H1 (cell line): Measurements from ENCODE around the gene RARA. TPM values are rescaled to one million over a fixed set of nuclear protein-coding genes. Genes with fewer than 3 reads are reported as not detected.

ENCODE experiments used
- CTCF ChIA-PET: fragments of 300-600 bp; sonication (Branson Sonifier 250); formaldehyde crosslinking; loops from one replicate; lab custom pipeline; 2021; ENCODE audit not compliant: partially characterized antibody; lab: Charles Lee
- POLR2A ChIA-PET: fragments of 300-600 bp; sonication (Branson Sonifier 250); formaldehyde crosslinking; loops from one replicate; lab custom pipeline; 2021; ENCODE audit warnings: inconsistent platforms; ENCODE audit not compliant: partially characterized antibody; lab: Charles Lee
- DNase-seq, 2 experiments: peaks; one replicate each; pipeline versions ENCODE4 v3.0.0 to v3.0.0-alpha.2; 2010 to 2022; ENCODE audit warnings: low spot score in 2 of 2, low read depth in 1 of 2, mixed read lengths in 1 of 2
- FAIRE-seq: peaks from 2 replicates; lab custom pipeline; 2011; peaks lifted over from hg19 to GRCh38; lab: Jason Lieb, UNC
- H2AFZ ChIP-seq: 2 replicates; pipeline ENCODE4 v1.8.1; 2012; ENCODE audit warnings: low read length, inconsistent platforms
- H2AK5ac ChIP-seq: 2 replicates; pipeline ENCODE4 v1.6.1; 2013; ENCODE audit warnings: low read depth, low read length
- H2BK120ac ChIP-seq: replicated peaks from 2 replicates; pipeline ENCODE3; 2013; ENCODE audit warnings: low read depth, low read length, inconsistent platforms
- H2BK12ac ChIP-seq: 2 replicates; pipeline ENCODE4 v1.6.1; 2013; ENCODE audit warnings: low read depth, low read length
- H2BK15ac ChIP-seq: 2 replicates; pipeline ENCODE4 v1.6.1; 2013; ENCODE audit warnings: low read length
- H2BK20ac ChIP-seq: 2 replicates; pipeline ENCODE4 v1.6.1; 2013; ENCODE audit warnings: low read length
- H2BK5ac ChIP-seq: 2 replicates; pipeline ENCODE4 v1.6.1; 2013; ENCODE audit warnings: low read depth, low read length
- H3K14ac ChIP-seq: 2 replicates; pipeline ENCODE4 v1.6.1; 2013; ENCODE audit warnings: inconsistent platforms; ENCODE audit not compliant: insufficient read length
- H3K18ac ChIP-seq: 2 replicates; pipeline ENCODE4 v1.6.1; 2013; ENCODE audit warnings: low read length; ENCODE audit errors: extremely low read depth
- H3K23ac ChIP-seq: 2 replicates; pipeline ENCODE4 v1.6.1; 2013; ENCODE audit warnings: inconsistent platforms; ENCODE audit not compliant: insufficient read length
- H3K23me2 ChIP-seq: 2 replicates; pipeline ENCODE4 v1.6.1; 2013; ENCODE audit warnings: low read depth, low read length
- H3K27ac ChIP-seq: 2 replicates; pipeline ENCODE4 v1.6.1; 2011; ENCODE audit warnings: low read depth, low read length, inconsistent platforms
- H3K27me3 ChIP-seq, 4 experiments: replicated peaks in 1 of 4; 1 replicate in 1 of 4; 2 replicates in 3 of 4; pipeline versions ENCODE4 v1.6.1 to v1.8.1; 2011 to 2013; ENCODE audit warnings: low read length in 3 of 4, mild to moderate bottlenecking in 3 of 4, inconsistent platforms in 2 of 4, mixed read lengths in 2 of 4, moderate library complexity in 1 of 4; ENCODE audit not compliant: control insufficient read depth in 3 of 4, insufficient read depth in 3 of 4; ENCODE audit errors: extremely low read depth in 1 of 4
- H3K36me3 ChIP-seq, 4 experiments: 2 replicates each; pipeline versions ENCODE4 v1.6.1 to v1.8.1; 2011 to 2013; ENCODE audit warnings: mild to moderate bottlenecking in 4 of 4, low read length in 3 of 4, moderate library complexity in 2 of 4, control low read depth in 1 of 4, inconsistent platforms in 1 of 4; ENCODE audit not compliant: insufficient read depth in 4 of 4, control insufficient read depth in 2 of 4
- H3K4ac ChIP-seq: replicated peaks from 2 replicates; pipeline ENCODE3; 2013; ENCODE audit warnings: low read length, low read depth, mixed read lengths, inconsistent platforms; ENCODE audit not compliant: insufficient read length
- H3K4me1 ChIP-seq, 4 experiments: replicated peaks in 1 of 4; 1 replicate in 1 of 4; 2 replicates in 3 of 4; pipeline versions ENCODE4 v1.6.1 to v1.8.1; 2011 to 2013; ENCODE audit warnings: low read length in 3 of 4, inconsistent platforms in 2 of 4, mixed read lengths in 1 of 4; ENCODE audit not compliant: insufficient read depth in 4 of 4, control insufficient read depth in 3 of 4
- H3K4me2 ChIP-seq, 2 experiments: 2 replicates each; pipeline versions ENCODE4 v1.6.1 to v1.8.1; 2011 to 2013; ENCODE audit warnings: low read depth in 2 of 2, low read length in 2 of 2, control low read depth in 1 of 2, inconsistent platforms in 1 of 2, mild to moderate bottlenecking in 1 of 2; ENCODE audit not compliant: insufficient read depth in 1 of 2
- H3K4me3 ChIP-seq, 4 experiments: fragments of 200-600, 300-600 bp in 1 of 4; sonication (generic), shearing (Covaris generic), sonication (Bioruptor Twin) in 1 of 4; 2 replicates each; pipeline versions ENCODE4 v1.5.1 to v1.8.1; 2011 to 2016; ENCODE audit warnings: low read length in 4 of 4, low read depth in 3 of 4, control low read depth in 2 of 4, inconsistent platforms in 2 of 4, mild to moderate bottlenecking in 2 of 4, mixed read lengths in 1 of 4, moderate library complexity in 1 of 4; ENCODE audit not compliant: insufficient read depth in 2 of 4; ENCODE audit errors: extremely low read depth in 1 of 4
- H3K56ac ChIP-seq: replicated peaks from 2 replicates; pipeline ENCODE3; 2013; ENCODE audit warnings: low read depth, mild to moderate bottlenecking, mixed read lengths, low read length, inconsistent platforms; ENCODE audit not compliant: insufficient read length
- H3K79me1 ChIP-seq: 2 replicates; pipeline ENCODE4 v1.6.1; 2013; ENCODE audit warnings: low read depth, low read length, control low read depth
- H3K79me2 ChIP-seq, 2 experiments: 2 replicates each; pipeline versions ENCODE4 v1.6.1 to v1.8.1; 2012 to 2013; ENCODE audit warnings: low read length in 2 of 2, mild to moderate bottlenecking in 2 of 2, inconsistent platforms in 1 of 2; ENCODE audit not compliant: insufficient read depth in 2 of 2, control insufficient read depth in 1 of 2
- H3K9ac ChIP-seq, 4 experiments: replicated peaks in 1 of 4; 1 replicate in 1 of 4; 2 replicates in 3 of 4; pipeline versions ENCODE4 v1.6.1 to v1.8.1; 2011 to 2013; ENCODE audit warnings: low read depth in 3 of 4, low read length in 3 of 4, control low read depth in 2 of 4, mild to moderate bottlenecking in 2 of 4, moderate library complexity in 2 of 4, inconsistent platforms in 1 of 4; ENCODE audit errors: extremely low read depth in 1 of 4
- H3K9me3 ChIP-seq, 2 experiments: 2 replicates each; pipeline versions ENCODE4 v1.6.1 to v1.8.1; 2012 to 2013; ENCODE audit warnings: mild to moderate bottlenecking in 2 of 2, moderate library complexity in 2 of 2, control low read depth in 1 of 2, inconsistent platforms in 1 of 2, low read depth in 1 of 2, low read length in 1 of 2, mixed read lengths in 1 of 2; ENCODE audit not compliant: insufficient read depth in 2 of 2
- H4K20me1 ChIP-seq, 2 experiments: replicated peaks in 1 of 2; 2 replicates each; pipeline versions ENCODE3 to v1.8.1; 2011 to 2013; ENCODE audit warnings: inconsistent platforms in 2 of 2, low read length in 2 of 2, mild to moderate bottlenecking in 1 of 2; ENCODE audit not compliant: insufficient read depth in 2 of 2, control insufficient read depth in 1 of 2
- H4K5ac ChIP-seq: 2 replicates; pipeline ENCODE4 v1.6.1; 2013; ENCODE audit warnings: low read length, low read depth, mixed read lengths, inconsistent platforms; ENCODE audit not compliant: insufficient read length
- H4K8ac ChIP-seq: 2 replicates; pipeline ENCODE4 v1.8.0; 2013; ENCODE audit warnings: mild to moderate bottlenecking, moderate library complexity, low read length, inconsistent platforms; ENCODE audit not compliant: insufficient read depth; ENCODE audit errors: extremely low read depth
- H4K91ac ChIP-seq: replicated peaks from 2 replicates; pipeline ENCODE3; 2013; ENCODE audit warnings: low read length, mixed read lengths, inconsistent platforms; ENCODE audit not compliant: insufficient read length
- BRCA1 ChIP-seq: IDR thresholded peaks from 2 replicates; pipeline ENCODE4 v1.6.1; 2012; ENCODE audit warnings: low read depth, low read length, improper control_type of control experiment
- CHD1 ChIP-seq: IDR thresholded peaks from 2 replicates; pipeline ENCODE4 v1.6.1; 2012; ENCODE audit warnings: low read depth, low read length, improper control_type of control experiment
- CHD2 ChIP-seq: IDR thresholded peaks from 2 replicates; pipeline ENCODE4 v1.6.1; 2012; ENCODE audit warnings: low read length, improper control_type of control experiment
- CTBP2 ChIP-seq: IDR thresholded peaks from 2 replicates; pipeline ENCODE4 v1.7.0; 2011; ENCODE audit warnings: borderline replicate concordance, mild to moderate bottlenecking, moderate library complexity, mixed read lengths, low read length; ENCODE audit not compliant: insufficient read depth, insufficient read length
- KDM1A ChIP-seq: fragments of 200-600, 300-600 bp; sonication (generic); IDR thresholded peaks from 2 replicates; pipeline ENCODE4 v1.7.1; 2016; ENCODE audit warnings: mild to moderate bottlenecking, low read length, borderline replicate concordance
- MAFK ChIP-seq: IDR thresholded peaks from 2 replicates; pipeline ENCODE4 v1.6.1; 2012; ENCODE audit warnings: low read depth, mild to moderate bottlenecking, improper control_type of control experiment, low read length
- POLR2A ChIP-seq, 2 experiments: IDR thresholded peaks; 1 replicate in 1 of 2; 2 replicates in 1 of 2; pipeline ENCODE4 v1.6.1; 2011; ENCODE audit warnings: low read depth in 2 of 2, low read length in 2 of 2, mild to moderate bottlenecking in 2 of 2; ENCODE audit errors: control extremely low read depth in 1 of 2
- POLR2AphosphoS5 ChIP-seq: IDR thresholded peaks from 2 replicates; pipeline ENCODE4 v1.6.1; 2011; ENCODE audit warnings: low read depth, low read length
- SP4 ChIP-seq: IDR thresholded peaks from 2 replicates; pipeline ENCODE4 v1.6.1; 2012; ENCODE audit warnings: low read length, inconsistent platforms
- WGBS, 2 experiments: shearing (Covaris generic) in 1 of 2; methylation state at CpG; one replicate each; pipeline versions ENCODE4 v1.1.6 to v1.1.7; 2013 to 2015; ENCODE audit warnings: low lambda C conversion rate in 2 of 2, mixed read lengths in 2 of 2, inconsistent platforms in 1 of 2, low coverage in 1 of 2, missing lambda C conversion rate in 1 of 2; ENCODE audit not compliant: insufficient replicate concordance in 2 of 2, insufficient coverage in 1 of 2, insufficient read length in 1 of 2; ENCODE audit errors: extremely low coverage in 1 of 2, missing lambda C conversion rate in 1 of 2; 5-methylcytosine and 5-hydroxymethylcytosine counted together
- polyA plus RNA-seq, 7 experiments: library from polyadenylated mRNA; depleted of rRNA in 3 of 7; stranded (reverse) in 5 of 7; unstranded in 2 of 7; fragments of >200 nt in 5 of 7; fragments of 200-250 nt in 2 of 7; gene quantifications; 1 replicate in 5 of 7; 2 replicates in 1 of 7; 4 replicates in 1 of 7; pipeline versions ENCODE4 v1.2.1 to v1.2.3, GENCODE V29; 2011 to 2013; ENCODE audit warnings: missing spikeins in 2 of 7, mixed read lengths in 2 of 7
- total RNA-seq: library from RNA; stranded (reverse); fragmentation: NEBNext Ultra II Directional; extraction: Animal tissue kit (Norgen Biotek cat#: 25700); gene quantifications from 2 replicates; pipeline ENCODE4 v1.2.1, GENCODE V29; 2021

Gene RARA
- total and polyA plus RNA-seq, 2 of the 8 experiments (the other 6 are each of a cell fraction or from before 2014, with no cell fraction given): 4.4 to 16.5 TPM

DNA sequence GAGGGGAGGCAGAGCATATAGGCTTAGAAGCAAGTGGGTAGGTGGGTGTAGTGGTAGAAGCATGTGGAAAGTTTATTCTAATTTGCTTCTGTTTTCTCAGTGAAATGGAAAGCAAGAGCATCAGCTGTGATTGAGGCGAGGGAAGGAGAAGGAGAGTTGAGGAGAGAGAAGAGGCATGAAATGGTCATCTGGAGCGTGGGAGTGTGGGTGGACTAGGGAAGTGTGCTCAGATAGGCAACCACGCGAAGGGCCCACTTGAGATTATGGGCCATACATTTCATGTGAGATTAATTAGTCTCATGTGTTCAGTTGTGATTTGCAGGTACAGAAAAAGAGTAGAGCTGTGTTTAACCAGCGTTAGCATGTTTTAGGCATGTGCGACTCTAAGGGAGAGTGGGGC lies 42.1 kb upstream of the RARA start:
- H3K4me2 ChIP-seq: no peak overlapping the region
- H2BK15ac ChIP-seq: no peak overlapping the region
- H3K79me1 ChIP-seq: no peaks in the 10 kb centered on the region
- no peak overlapping the region for H3K23ac ChIP-seq
- H3K56ac ChIP-seq: no peak overlapping the region
- POLR2A ChIA-PET: interaction anchor here (0.8 to 2.8 kb wide), 4 partner anchors 16 to 33 kb away, joined by 3 to 18 read pairs (median 6); partner anchors contain the start of gene CDC6
- peaks cover 0 to 2% (median 0%) of the 10 kb centered on the region in 4 experiments; a peak in 1 of 7 replicates for H3K4me1 ChIP-seq
- H3K79me2 ChIP-seq: no peaks in the 10 kb centered on the region
- H3K18ac ChIP-seq: no peak overlapping the region
- no peak overlapping the region for H3K4me3 ChIP-seq
- no peak overlapping the region for H2BK20ac ChIP-seq
- DNase-seq: no peak
- H2BK12ac ChIP-seq: no peak overlapping the region
- H2AK5ac ChIP-seq: no peak overlapping the region
- TF ChIP-seq SP4 (no peak), CTBP2 (no peak), CHD2 (no peak), CHD1 (no peak), POLR2AphosphoS5 (no peak), MAFK (no peak), KDM1A (no peak), BRCA1 (no peak), POLR2A (IDR thresholded peaks at IDR 0.05; ENCODE audit: control extremely low read depth in 1 of 2, low read depth in 2 of 2, low read length in 2 of 2) (no peak)
- no peak overlapping the region for H4K8ac ChIP-seq
- no peak overlapping the region for H3K4ac ChIP-seq
- no peaks in the 10 kb centered on the region; the same call in 1 of the 2 replicates for H3K23me2 ChIP-seq
- H3K9ac ChIP-seq: no peak overlapping the region
- no peak overlapping the region for H4K91ac ChIP-seq
- H2AFZ ChIP-seq: no peak overlapping the region
- no peak overlapping the region for H3K27ac ChIP-seq
- no peak overlapping the region for H2BK120ac ChIP-seq
- no peaks in the 10 kb centered on the region for H3K27me3 ChIP-seq
- H3K36me3 ChIP-seq: peaks cover 4 to 30% (median 10%) of the 10 kb centered on the region in 4 experiments; a peak in 6 of 8 replicates
- CTCF ChIA-PET: no interaction called here
- H4K5ac ChIP-seq: no peak overlapping the region
- peaks cover 0 to 3% of the 10 kb centered on the region in 2 experiments for H4K20me1 ChIP-seq
- no peak overlapping the region for H2BK5ac ChIP-seq
- H3K9me3 ChIP-seq: no peaks in the 10 kb centered on the region
- no peak for FAIRE-seq
- no peak overlapping the region for H3K14ac ChIP-seq
- WGBS, 2 experiments: 92% methylated on average over 6 of the region's 6 CpGs; no CpG with 5 or more reads in 1 of the 2 experiments
